Ishikawa (cell line): ENCODE results near the gene RPL14.

Source experiments
- CEBPB ChIP-seq: IDR thresholded peaks from 2 replicates; pipeline ENCODE4 v1.6.1; 2012
- CREB1 ChIP-seq: IDR thresholded peaks from 2 replicates; pipeline ENCODE4 v1.6.1; 2012; ENCODE audit warnings: low read depth
- EGR1 ChIP-seq: IDR thresholded peaks from 2 replicates; pipeline ENCODE4 v1.6.1; 2012
- EP300 ChIP-seq: IDR thresholded peaks from 2 replicates; pipeline ENCODE4 v1.6.1; 2012; ENCODE audit warnings: borderline replicate concordance
- FOXM1 ChIP-seq: IDR thresholded peaks from 2 replicates; pipeline ENCODE4 v1.6.1; 2012; ENCODE audit warnings: low read depth, borderline replicate concordance
- NFIC ChIP-seq: IDR thresholded peaks from 2 replicates; pipeline ENCODE4 v1.6.1; 2012
- RAD21 ChIP-seq: IDR thresholded peaks from 2 replicates; pipeline ENCODE4 v1.6.1; 2012; ENCODE audit warnings: low read depth
- TAF1 ChIP-seq: IDR thresholded peaks from 2 replicates; pipeline ENCODE4 v1.6.1; 2012; ENCODE audit warnings: low read depth, mild to moderate bottlenecking
- TCF12 ChIP-seq: IDR thresholded peaks from 2 replicates; pipeline ENCODE4 v1.6.1; 2012; ENCODE audit warnings: low read depth
- TEAD4 ChIP-seq: IDR thresholded peaks from 2 replicates; pipeline ENCODE4 v1.6.1; 2012
- YY1 ChIP-seq: IDR thresholded peaks from 2 replicates; pipeline ENCODE4 v1.6.1; 2012; ENCODE audit warnings: low read depth
- ZBTB7A ChIP-seq: IDR thresholded peaks from 2 replicates; pipeline ENCODE4 v1.6.1; 2012; ENCODE audit warnings: low read depth
- TF ChIP-seq, protein P1 (sequence below): IDR thresholded peaks from 2 replicates; pipeline ENCODE4 v1.6.1; 2012; ENCODE audit warnings: low read depth, mild to moderate bottlenecking
- TF ChIP-seq, protein P2 (sequence below): IDR thresholded peaks from 2 replicates; pipeline ENCODE4 v1.6.1; 2012
- TF ChIP-seq, protein P3 (sequence below): IDR thresholded peaks from 2 replicates; pipeline ENCODE4 v1.6.1; 2012

RPL14 gene

DNA sequence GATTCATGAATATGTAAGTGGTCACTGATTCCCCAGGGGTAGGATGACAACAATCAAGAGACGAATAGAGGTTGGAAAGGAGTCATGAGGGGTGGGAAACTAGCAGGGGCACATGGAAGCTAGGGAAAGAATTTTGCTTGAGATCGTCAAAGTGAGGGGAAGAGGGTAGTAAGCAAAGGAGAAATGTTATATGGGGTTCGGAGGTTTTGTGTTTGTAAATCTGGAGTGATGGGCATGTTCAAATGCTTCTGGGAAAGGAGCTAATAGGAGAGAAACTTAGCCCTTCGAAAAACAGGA, 7.9 kb downstream of the RPL14 start:
- no peak for TF ChIP-seq ZBTB7A
- TF ChIP-seq, protein P1, sequence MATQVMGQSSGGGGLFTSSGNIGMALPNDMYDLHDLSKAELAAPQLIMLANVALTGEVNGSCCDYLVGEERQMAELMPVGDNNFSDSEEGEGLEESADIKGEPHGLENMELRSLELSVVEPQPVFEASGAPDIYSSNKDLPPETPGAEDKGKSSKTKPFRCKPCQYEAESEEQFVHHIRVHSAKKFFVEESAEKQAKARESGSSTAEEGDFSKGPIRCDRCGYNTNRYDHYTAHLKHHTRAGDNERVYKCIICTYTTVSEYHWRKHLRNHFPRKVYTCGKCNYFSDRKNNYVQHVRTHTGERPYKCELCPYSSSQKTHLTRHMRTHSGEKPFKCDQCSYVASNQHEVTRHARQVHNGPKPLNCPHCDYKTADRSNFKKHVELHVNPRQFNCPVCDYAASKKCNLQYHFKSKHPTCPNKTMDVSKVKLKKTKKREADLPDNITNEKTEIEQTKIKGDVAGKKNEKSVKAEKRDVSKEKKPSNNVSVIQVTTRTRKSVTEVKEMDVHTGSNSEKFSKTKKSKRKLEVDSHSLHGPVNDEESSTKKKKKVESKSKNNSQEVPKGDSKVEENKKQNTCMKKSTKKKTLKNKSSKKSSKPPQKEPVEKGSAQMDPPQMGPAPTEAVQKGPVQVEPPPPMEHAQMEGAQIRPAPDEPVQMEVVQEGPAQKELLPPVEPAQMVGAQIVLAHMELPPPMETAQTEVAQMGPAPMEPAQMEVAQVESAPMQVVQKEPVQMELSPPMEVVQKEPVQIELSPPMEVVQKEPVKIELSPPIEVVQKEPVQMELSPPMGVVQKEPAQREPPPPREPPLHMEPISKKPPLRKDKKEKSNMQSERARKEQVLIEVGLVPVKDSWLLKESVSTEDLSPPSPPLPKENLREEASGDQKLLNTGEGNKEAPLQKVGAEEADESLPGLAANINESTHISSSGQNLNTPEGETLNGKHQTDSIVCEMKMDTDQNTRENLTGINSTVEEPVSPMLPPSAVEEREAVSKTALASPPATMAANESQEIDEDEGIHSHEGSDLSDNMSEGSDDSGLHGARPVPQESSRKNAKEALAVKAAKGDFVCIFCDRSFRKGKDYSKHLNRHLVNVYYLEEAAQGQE, result no peak

DNA sequence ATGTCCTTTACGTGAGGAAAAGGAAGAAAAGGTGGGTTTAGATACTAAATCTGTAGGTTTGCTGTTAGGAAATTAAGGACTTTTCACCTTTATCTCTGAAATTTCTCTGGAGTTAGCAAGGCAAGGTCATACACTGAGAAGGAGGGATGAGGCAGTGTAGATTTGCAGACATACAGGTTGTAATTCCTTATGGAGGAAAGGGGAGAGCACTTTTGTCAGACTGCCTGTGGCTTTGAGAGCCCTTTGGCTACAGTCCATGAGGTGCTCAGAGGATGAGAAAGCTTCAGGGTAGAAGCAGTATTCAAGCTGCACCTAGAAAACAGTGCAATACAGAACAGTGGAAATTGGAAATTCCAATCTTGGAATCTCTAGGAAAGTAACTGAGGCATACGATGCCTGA, 8.3 kb downstream of the RPL14 start:
- TF ChIP-seq EP300 (no peak), TCF12 (no peak), NFIC (no peak)

DNA sequence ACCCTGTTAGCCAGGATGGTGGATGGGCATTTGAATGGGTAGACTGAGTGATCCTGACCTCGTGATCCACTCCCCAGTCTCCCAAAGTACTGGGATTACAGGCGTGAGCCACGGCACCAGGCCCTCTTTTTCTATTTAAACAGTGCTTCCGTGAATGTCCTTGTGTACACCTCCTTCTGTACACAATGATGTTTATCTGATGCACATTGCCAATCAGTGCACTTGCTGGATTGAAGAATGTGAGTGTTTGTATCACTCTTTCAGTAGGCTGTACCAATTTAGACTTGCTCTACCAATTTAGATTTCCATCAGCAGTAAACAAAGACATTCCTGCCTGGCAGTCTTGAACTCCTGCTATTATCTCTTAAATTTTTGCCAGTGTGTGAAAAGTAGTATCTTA, 10.9 kb downstream of the RPL14 start:
- TF ChIP-seq EP300 (no peak), YY1 (no peak), TCF12 (no peak), EGR1 (no peak), CEBPB (no peak)
- TF ChIP-seq, protein P1, result no peak

DNA sequence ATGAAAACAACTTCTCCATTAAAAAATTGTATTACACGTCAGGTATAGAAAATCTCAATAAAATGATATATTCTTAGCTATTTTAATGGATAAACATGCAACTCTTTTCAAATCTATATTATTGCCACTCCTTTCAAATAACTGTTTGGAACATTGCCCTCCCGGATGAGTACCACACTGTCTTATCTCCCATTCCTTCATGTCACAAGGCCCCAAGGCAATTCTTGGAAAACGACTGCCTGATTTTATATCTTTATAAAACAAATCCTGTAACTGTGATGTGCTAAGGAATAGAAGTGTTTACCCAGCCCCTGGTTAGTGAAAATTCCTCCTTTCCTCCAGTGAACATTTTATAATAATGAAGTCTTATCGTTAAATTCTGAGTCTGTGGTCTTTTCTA, 13.6 kb downstream of the RPL14 start:
- TF ChIP-seq NFIC, result no peak
- TF ChIP-seq, protein P2, sequence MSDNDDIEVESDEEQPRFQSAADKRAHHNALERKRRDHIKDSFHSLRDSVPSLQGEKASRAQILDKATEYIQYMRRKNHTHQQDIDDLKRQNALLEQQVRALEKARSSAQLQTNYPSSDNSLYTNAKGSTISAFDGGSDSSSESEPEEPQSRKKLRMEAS, result no peak
- TF ChIP-seq, protein P3, sequence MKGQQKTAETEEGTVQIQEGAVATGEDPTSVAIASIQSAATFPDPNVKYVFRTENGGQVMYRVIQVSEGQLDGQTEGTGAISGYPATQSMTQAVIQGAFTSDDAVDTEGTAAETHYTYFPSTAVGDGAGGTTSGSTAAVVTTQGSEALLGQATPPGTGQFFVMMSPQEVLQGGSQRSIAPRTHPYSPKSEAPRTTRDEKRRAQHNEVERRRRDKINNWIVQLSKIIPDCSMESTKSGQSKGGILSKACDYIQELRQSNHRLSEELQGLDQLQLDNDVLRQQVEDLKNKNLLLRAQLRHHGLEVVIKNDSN, result no peak
- TF ChIP-seq TEAD4, result no peak

DNA sequence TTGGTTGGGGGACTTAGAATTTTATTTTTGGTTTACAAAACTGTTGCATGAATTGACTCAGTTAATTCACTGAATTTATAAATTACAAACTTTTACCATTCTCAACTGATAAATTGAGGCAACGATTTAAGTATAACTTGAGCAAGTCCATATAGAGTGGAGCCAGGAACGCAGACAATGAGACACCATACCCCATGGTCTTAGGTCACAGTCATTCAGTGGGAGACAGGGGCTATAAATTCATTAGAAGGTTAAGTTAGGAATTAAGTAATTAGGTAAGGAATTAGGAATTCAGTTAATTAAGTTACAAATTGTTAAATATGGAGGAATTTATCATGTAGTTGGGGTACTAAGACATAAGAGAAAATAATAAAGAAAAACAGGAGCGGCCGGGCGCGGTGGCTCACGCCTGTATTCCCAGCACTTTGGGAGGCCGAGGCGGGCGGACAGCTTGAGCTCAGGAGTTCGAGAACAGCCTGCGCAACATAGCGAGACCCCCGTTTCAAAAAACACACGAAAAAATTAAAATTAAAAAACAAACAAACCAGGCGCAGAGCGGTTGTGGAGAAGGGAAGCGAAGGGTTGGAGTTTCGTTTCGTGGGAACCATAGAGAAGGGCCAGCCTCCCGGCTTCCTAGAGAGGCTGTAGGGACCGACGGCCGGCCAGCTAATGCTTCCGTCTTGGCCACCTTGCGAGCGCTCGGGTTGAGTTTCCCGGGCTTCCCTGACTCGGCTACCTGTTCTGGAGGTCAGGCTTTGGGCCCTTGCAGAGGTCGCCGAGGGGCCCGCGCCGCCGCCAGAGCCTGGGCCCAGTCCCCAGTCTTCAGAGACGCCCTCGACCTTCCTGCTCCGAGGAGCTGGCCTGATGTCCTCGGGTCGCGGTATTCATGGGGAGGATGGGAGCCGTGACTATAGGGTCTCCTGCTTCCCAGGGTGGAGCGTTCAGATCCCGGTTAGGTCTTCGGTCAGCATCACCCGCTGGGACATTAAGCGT, 19.6 kb downstream of the RPL14 start, which contains the start of gene ZNF619:
Gene ZNF619, plus strand, starts transcription at position 645 of the 993 bp plus-strand sequence. CDS start 858 bp downstream, outside the sequence.
- TF ChIP-seq, protein P2, result no peak
- no peak for TF ChIP-seq TEAD4
- no peak for TF ChIP-seq CREB1
- peak; percentile 39 for TF ChIP-seq TAF1
- no peak for TF ChIP-seq TCF12
- TF ChIP-seq, protein P1, result no peak
- TF ChIP-seq RAD21, result no peak

DNA sequence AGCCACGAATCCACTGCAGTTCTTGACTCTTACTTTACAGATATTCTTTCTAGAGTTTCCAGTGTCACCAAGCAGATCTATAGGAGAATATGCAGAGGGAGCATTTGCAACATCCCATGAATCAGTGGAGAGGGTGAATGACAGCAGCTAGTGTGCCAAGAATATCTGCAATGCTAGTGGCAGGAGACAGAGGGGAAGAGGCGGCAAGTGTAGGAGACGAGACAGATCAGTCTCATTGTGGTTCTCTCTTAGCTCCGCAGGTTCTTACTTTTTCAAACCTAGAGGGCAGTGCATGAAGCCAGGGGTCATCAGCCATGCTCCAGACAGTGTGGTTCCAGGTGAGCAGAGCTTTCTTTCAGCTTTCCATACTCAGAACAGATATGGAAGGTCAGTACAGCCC, 20.5 kb downstream of the RPL14 start:
- TF ChIP-seq FOXM1, result no peak
- no peak; the same call in 1 of the 2 replicates for TF ChIP-seq TAF1
- no peak for TF ChIP-seq TEAD4
- no peak for TF ChIP-seq EGR1
- no peak for TF ChIP-seq NFIC
- TF ChIP-seq, protein P2, result no peak
- TF ChIP-seq ZBTB7A, result no peak
- TF ChIP-seq YY1, result no peak
- TF ChIP-seq CEBPB, result no peak
- TF ChIP-seq RAD21, result no peak
- TF ChIP-seq, protein P1, result no peak
